ENCODE measurements around the gene WASF3.

WASF3 gene

GRCh38 chr13:26599403-26599802, 41.9 kb downstream of the WASF3 start:
- Histone ChIP-seq H3K36me3 (replicated peaks; ENCODE audit: low read depth, low read length) (no peaks in the 10 kb centered on the region), H4K20me1 (ENCODE audit: insufficient read depth, low read length) (no peaks in the 10 kb centered on the region), H3K9ac (ENCODE audit: low read length) (no peak overlapping the region), H3K4me1 (ENCODE audit: low read length) (peaks cover 24% of the 10 kb centered on the region), H3K79me2 (ENCODE audit: low read length) (no peaks in the 10 kb centered on the region), H3K4me3 (ENCODE audit: low read length) (no peak overlapping the region), H3K4me2 (ENCODE audit: low read length) (no peak overlapping the region), H2AFZ (ENCODE audit: low read depth, low read length) (no peak overlapping the region), H3K9me3 (ENCODE audit: insufficient read depth, low read length) (no peaks in the 10 kb centered on the region), H3K27ac (ENCODE audit: low read length) (no peak overlapping the region), H3K27me3 (ENCODE audit: low read depth, low read length) (peaks cover 16% of the 10 kb centered on the region)
- no peak for TF ChIP-seq CTCF (IDR thresholded peaks at IDR 0.05; ENCODE audit: low read depth, low read length)
- no peak for TF ChIP-seq EZH2phosphoT487 (IDR thresholded peaks at IDR 0.05; ENCODE audit: low read depth)

DNA sequence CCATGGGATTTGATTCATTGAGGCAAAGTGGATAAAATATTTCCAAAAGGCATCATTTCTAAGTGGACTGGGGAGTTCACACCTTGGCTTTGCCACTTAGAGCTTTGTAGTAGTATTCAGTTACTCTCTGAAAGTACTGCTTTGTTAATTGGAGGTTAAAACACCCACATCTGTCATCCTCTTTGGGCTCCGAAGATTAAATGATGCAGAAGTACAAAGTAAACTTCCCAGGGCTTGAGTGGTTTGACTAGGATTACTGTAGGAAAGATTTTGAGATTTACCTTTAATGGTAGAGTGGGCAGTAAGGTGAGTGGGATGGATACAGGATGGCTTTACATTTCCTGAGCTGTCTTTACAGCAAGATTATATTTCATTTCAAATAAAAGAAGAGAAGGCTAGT, 42.4 kb downstream of the WASF3 start:
- Histone ChIP-seq H3K9me3 (ENCODE audit: insufficient read depth, low read length) (no peaks in the 10 kb centered on the region), H3K4me2 (ENCODE audit: low read length) (no peak overlapping the region), H3K79me2 (ENCODE audit: low read length) (no peaks in the 10 kb centered on the region), H3K27me3 (ENCODE audit: low read depth, low read length) (peaks cover 17% of the 10 kb centered on the region), H3K9ac (ENCODE audit: low read length) (no peak overlapping the region), H3K36me3 (replicated peaks; ENCODE audit: low read depth, low read length) (no peaks in the 10 kb centered on the region), H3K27ac (ENCODE audit: low read length) (no peak overlapping the region), H3K4me3 (ENCODE audit: low read length) (no peak overlapping the region), H3K4me1 (ENCODE audit: low read length) (peaks cover 24% of the 10 kb centered on the region), H2AFZ (ENCODE audit: low read depth, low read length) (no peak overlapping the region), H4K20me1 (ENCODE audit: insufficient read depth, low read length) (no peaks in the 10 kb centered on the region)
- TF ChIP-seq CTCF (IDR thresholded peaks at IDR 0.05; ENCODE audit: low read depth, low read length) (no peak), EZH2phosphoT487 (IDR thresholded peaks at IDR 0.05; ENCODE audit: low read depth) (no peak)

DNA sequence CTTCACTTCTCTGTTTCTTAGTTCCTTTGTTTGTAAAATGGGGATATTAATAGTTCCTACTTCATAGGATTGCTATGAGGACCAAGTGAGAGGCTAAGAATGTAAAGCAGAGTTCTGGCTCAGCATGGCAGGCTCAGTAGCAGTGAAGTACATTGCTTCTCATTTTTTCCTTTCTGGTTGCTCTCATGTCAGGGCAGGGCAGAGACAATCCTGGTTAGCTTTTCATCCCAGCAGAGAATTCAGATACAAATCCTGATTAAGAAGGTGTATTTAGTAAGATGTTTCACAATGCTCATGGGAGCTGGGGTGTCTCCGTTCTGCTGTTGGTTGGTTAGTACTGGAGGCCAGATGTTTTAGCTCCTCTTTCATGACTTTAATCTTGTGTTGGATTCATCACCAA, 42.9 kb downstream of the WASF3 start:
- no peak for TF ChIP-seq CTCF (IDR thresholded peaks at IDR 0.05; ENCODE audit: low read depth, low read length)
- no peak for TF ChIP-seq EZH2phosphoT487 (IDR thresholded peaks at IDR 0.05; ENCODE audit: low read depth)
- no peaks in the 10 kb centered on the region for H3K79me2 ChIP-seq (ENCODE audit: low read length)
- H3K27me3 ChIP-seq (ENCODE audit: low read depth, low read length), result peaks cover 22% of the 10 kb centered on the region

GRCh38 chr13:26601669-26602068, 44.2 kb downstream of the WASF3 start:
- peaks cover 16% of the 10 kb centered on the region for H3K27me3 ChIP-seq (ENCODE audit: low read depth, low read length)
- H3K4me2 ChIP-seq (ENCODE audit: low read length), result peak overlapping the region; percentile 75
- no peak overlapping the region; the same call in 1 of the 2 replicates for H3K9ac ChIP-seq (ENCODE audit: low read length)
- H3K79me2 ChIP-seq (ENCODE audit: low read length), result no peaks in the 10 kb centered on the region
- no peak overlapping the region for H3K27ac ChIP-seq (ENCODE audit: low read length)
- peak overlapping the region; percentile 57 for H3K4me3 ChIP-seq (ENCODE audit: low read length)
- no peak for TF ChIP-seq EZH2phosphoT487 (IDR thresholded peaks at IDR 0.05; ENCODE audit: low read depth)
- peak; percentile 65 for TF ChIP-seq CTCF (IDR thresholded peaks at IDR 0.05; ENCODE audit: low read depth, low read length)
- H3K4me1 ChIP-seq (ENCODE audit: low read length), result peaks cover 26% of the 10 kb centered on the region
- H4K20me1 ChIP-seq (ENCODE audit: insufficient read depth, low read length), result no peaks in the 10 kb centered on the region
- H3K36me3 ChIP-seq (replicated peaks; ENCODE audit: low read depth, low read length), result no peaks in the 10 kb centered on the region
- H2AFZ ChIP-seq (ENCODE audit: low read depth, low read length), result peak overlapping the region; percentile 79
- no peaks in the 10 kb centered on the region for H3K9me3 ChIP-seq (ENCODE audit: insufficient read depth, low read length)

More for the DNA sequence above, 42.9 kb downstream of the WASF3 start:
- Histone ChIP-seq H3K4me3 (ENCODE audit: low read length) (no peak overlapping the region), H3K4me2 (ENCODE audit: low read length) (no peak overlapping the region), H3K9me3 (ENCODE audit: insufficient read depth, low read length) (no peaks in the 10 kb centered on the region), H3K4me1 (ENCODE audit: low read length) (peaks cover 24% of the 10 kb centered on the region), H2AFZ (ENCODE audit: low read depth, low read length) (no peak overlapping the region), H3K9ac (ENCODE audit: low read length) (no peak overlapping the region), H3K36me3 (replicated peaks; ENCODE audit: low read depth, low read length) (no peaks in the 10 kb centered on the region), H3K27ac (ENCODE audit: low read length) (no peak overlapping the region), H4K20me1 (ENCODE audit: insufficient read depth, low read length) (no peaks in the 10 kb centered on the region)
